AG04449 (cell line): ENCODE measurements around the gene MEX3A.
"Not testable (repeated sequence)": the region's sequence is repeated elsewhere in the genome, so short reads cannot be mapped to it uniquely, and the experiment has no call there.

Experiments used
- CTCF ChIA-PET: fragments of 350-600 bp; formaldehyde crosslinking; extraction: SDS; loops from one replicate; lab custom pipeline; 2021; ENCODE audit warnings: antibody characterized with exemption; lab: Yijun Ruan, JAX
- POLR2A ChIA-PET: fragments of 400-600, 350-600 bp; formaldehyde crosslinking; extraction: SDS; loops from one replicate; lab custom pipeline; 2020; ENCODE audit warnings: antibody characterized with exemption, inconsistent platforms; lab: Yijun Ruan, JAX
- DNase-seq: peaks from one replicate; pipeline ENCODE4 v3.0.0-alpha.2; 2010; ENCODE audit warnings: low read depth, low spot score
- H3K4me3 ChIP-seq: 2 replicates; pipeline ENCODE4 v1.5.1; 2011; ENCODE audit warnings: low read depth, mild to moderate bottlenecking, control low read depth, low read length
- TF ChIP-seq, protein P1 (sequence below): IDR thresholded peaks from one replicate; pipeline ENCODE4 v1.5.1; 2011; ENCODE audit warnings: mild to moderate bottlenecking, moderate library complexity, low read length, control low read depth, inconsistent platforms; ENCODE audit not compliant: insufficient read depth; ENCODE audit errors: missing control alignments

MEX3A gene

DNA sequence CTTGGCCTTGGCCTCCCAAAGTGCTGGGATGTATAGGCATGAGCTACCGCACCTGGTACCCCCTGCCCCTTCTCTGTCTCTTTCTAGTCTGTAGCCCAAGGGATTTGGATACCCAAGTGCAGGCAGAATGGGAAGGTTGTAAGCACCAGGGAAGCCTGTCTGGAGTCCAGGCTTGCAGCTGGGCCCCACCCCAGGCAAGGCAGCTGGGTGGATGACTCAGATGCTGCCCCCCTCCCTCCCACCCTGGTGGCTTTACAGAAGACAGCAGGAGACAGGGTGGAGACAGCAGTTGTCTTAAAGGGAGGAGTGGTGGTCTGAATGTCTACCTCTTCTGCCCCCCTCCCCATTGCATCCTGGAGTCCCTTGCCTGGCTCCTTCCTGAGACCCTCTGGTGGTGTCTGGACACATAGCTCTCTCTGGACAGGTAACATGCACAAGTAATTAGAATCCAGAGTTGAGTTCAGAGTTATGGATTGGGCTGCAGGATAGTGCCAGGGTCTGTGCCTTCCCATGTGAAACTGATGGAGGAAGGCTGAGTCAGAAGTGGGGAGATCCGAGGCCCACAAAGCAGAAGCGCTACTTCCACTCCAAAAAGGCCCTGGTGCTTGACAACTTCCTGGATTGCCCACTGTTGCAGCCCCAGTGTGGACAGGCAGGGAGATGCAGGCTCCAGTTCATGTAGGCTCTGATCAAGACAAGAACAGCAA, 37.4 kb upstream of the MEX3A start:
- CTCF ChIA-PET = interaction anchor here (0.7 to 46.3 kb wide), 4 partner anchors 8 to 24 kb away, joined by 3 to 1837 read pairs (median 86); partner anchors contain the start of gene MEX3A
- POLR2A ChIA-PET = interaction anchor here (1.0 to 9.7 kb wide), 4 partner anchors 9 to 17 kb away, joined by 3 to 216 read pairs (median 33); no protein-coding TSS in a partner anchor
- DNase-seq = no peak
- TF ChIP-seq, protein P1, sequence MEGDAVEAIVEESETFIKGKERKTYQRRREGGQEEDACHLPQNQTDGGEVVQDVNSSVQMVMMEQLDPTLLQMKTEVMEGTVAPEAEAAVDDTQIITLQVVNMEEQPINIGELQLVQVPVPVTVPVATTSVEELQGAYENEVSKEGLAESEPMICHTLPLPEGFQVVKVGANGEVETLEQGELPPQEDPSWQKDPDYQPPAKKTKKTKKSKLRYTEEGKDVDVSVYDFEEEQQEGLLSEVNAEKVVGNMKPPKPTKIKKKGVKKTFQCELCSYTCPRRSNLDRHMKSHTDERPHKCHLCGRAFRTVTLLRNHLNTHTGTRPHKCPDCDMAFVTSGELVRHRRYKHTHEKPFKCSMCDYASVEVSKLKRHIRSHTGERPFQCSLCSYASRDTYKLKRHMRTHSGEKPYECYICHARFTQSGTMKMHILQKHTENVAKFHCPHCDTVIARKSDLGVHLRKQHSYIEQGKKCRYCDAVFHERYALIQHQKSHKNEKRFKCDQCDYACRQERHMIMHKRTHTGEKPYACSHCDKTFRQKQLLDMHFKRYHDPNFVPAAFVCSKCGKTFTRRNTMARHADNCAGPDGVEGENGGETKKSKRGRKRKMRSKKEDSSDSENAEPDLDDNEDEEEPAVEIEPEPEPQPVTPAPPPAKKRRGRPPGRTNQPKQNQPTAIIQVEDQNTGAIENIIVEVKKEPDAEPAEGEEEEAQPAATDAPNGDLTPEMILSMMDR = no peak
- peak overlapping the region; percentile 52 for H3K4me3 ChIP-seq

DNA sequence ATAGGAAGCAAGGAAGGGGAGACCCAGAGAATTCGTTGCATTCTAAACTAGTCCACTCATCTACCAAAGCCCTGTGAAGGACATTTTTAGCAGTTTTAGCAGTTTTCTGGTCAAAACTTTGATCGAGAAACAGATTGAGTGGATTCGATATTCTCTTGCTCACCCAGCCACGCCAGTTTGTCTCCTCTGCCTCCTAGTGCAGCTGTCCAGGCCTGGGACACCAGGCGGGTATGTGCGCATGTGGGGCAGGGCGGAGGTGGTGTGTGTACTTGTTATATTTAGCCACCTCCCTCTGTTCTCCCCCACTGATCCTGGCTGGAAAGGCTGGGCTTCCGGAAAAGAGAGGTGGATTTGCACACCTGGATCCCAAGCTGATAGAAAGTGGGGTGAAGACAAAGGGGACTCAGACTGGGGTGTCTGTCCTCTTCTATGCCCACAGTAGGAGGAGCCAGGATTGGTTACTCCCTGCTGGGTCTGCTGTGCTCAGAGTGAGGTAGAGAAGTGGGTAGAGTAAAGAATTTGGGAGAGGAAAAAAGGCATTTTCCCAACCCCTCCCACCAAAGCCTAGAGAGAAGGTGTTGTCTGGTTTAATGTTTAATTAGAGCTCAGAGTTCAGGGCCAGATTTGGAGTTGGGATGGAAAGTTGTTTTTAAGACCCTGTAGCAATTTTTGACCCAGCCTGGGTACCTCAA, 36.1 kb upstream of the MEX3A start:
- H3K4me3 ChIP-seq = peak overlapping the region; percentile 100
- TF ChIP-seq, protein P1 = no peak
- ChIA-PET POLR2A (interaction anchor here (0.7 to 9.7 kb wide), 3 partner anchors 10 to 15 kb away, joined by 4 to 216 read pairs (median 60); no protein-coding TSS in a partner anchor), CTCF (interaction anchor here (0.9 to 46.3 kb wide), 4 partner anchors 11 to 82 kb away, joined by 3 to 1837 read pairs (median 86); partner anchors contain the start of gene MEX3A)
- no peak for DNase-seq

DNA sequence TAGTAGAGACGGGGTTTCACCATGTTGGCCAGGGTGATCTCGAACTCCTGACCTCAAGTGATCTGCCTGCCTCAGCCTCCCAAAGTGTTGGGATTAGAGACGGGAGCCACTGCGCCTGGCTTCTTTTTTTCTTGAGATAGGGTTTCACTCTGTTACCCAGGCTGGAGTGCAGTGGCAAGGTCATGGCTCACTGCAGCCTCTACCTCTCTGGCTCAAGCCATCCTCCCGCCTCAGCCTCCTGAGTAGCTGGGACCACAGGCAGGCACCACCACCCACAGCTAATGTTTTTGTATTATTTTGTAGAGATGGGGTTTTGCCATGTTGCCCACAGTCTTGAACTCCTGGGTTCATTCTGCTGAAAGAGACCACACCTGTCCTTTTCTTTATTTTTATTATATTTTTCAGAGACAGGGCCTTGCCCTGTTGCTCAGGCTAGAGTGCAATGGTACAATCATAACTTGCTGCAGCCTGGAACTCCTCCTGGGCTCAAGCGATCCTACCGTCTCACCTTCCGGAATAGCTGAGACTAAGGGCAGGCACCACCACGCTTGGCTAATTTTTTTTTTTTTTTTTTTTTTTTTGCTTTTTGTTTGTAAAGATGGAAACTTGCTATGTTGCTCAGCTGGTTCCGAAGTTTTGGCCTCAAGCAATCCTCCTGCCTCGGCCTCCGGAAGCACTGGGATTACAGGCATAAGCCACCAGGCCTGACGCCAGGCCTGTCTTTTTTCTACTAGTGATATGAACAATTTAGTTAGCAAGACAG, 35.3 kb upstream of the MEX3A start:
- H3K4me3 ChIP-seq = peak overlapping the region; percentile 100
- TF ChIP-seq, protein P1 = no peak
- POLR2A ChIA-PET = interaction anchor here (6.7 to 9.7 kb wide), 2 partner anchors 11 to 14 kb away, joined by 60 to 216 read pairs; no protein-coding TSS in a partner anchor
- CTCF ChIA-PET = interaction anchor here (12.7 to 46.3 kb wide), 2 partner anchors 11 to 22 kb away, joined by 169 to 1837 read pairs; partner anchors contain the start of gene MEX3A
- DNase-seq = no peak

DNA sequence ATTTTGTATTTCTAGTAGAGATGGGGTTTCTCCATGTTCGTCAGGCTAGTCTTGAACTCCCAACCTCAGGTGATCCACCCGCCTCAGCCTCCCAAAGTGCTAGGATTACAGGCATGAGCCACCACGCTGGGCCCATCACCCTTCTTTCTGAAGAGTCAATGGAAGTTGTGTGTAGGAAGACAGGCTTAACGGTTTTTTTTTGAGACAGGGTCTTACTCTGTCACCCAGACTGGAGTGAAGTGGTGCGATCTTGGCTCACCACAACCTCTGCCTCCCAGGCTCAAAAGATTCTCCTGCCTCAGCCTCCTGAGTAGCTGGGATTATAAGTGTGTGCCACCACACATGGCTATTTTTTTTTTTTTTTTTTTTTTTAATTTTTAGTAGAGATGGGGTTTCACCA, 34.5 kb upstream of the MEX3A start:
- peak overlapping the region; percentile 100 for H3K4me3 ChIP-seq
- ChIA-PET POLR2A (interaction anchor here (3.4 to 9.7 kb wide), 3 partner anchors 12 to 20 kb away, joined by 16 to 216 read pairs (median 60); no protein-coding TSS in a partner anchor), CTCF (interaction anchor here (1.1 to 46.3 kb wide), 3 partner anchors 12 to 108 kb away, joined by 3 to 1837 read pairs (median 169); partner anchors contain the start of gene MEX3A)
- not testable (repeated sequence) for DNase-seq

DNA sequence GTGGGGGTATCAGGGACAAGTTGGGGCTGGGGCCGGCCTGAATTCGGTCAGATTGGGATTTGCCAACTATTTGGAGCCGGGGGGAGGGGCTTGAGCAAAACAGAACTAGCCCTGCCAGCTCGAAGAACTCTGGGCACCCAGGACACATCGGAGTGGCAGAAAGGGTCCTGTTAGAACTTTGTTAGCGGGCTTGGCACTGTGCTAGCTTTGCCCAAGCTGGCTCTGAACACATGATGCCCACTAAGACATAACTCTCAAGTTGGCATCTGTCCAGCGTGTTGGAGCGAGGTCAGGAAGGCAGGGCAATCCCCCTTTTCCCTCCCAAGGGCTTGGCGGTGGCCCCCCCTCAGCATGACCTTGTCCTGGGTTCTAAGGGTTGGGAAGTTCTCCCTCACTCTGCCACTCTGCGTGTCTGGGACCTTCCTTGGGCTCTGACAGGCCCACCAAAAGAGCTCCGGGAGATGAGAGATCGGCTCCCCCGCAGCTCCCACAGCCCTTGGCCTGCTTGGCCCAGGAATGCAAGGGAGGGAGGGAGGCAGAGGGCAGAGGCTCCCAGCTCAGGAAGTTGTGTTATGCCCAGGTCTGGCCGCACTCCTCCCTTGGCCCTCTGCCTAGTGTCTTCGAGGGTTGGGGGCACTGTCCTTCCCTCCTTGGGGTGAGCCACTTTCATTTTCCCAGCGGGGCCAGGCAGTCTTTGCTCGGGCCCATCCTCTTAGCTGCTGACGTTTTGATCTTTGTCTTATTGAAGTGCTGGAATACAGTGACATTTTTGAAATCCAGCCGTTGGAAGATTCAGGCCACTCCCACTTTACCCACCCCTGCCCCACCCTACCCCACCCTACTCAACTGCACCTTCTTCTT, 33.5 kb upstream of the MEX3A start:
- no peak for DNase-seq
- TF ChIP-seq, protein P1 = no peak
- H3K4me3 ChIP-seq = peak overlapping the region; percentile 100
- CTCF ChIA-PET = interaction anchor here (0.8 to 46.3 kb wide), 5 partner anchors 8 to 164 kb away, joined by 3 to 1837 read pairs (median 8); partner anchors contain the start of gene MEX3A
- POLR2A ChIA-PET = interaction anchor here (0.5 to 9.7 kb wide), 9 partner anchors 8 to 306 kb away, joined by 3 to 216 read pairs (median 4); no protein-coding TSS in a partner anchor
